ENCODE measurements around the gene KCNQ4. TPM values are rescaled to one million over a fixed set of nuclear protein-coding genes. Genes with fewer than 3 reads are reported as not detected.

Gene KCNQ4
- 0.20 and 0.27 TPM in 2 replicates for total RNA-seq

GRCh38 chr1:40783001-40783905 is at the start of gene KCNQ4:
Gene KCNQ4 (plus strand): TSS chr1:40783787. CDS start chr1:40784094, 307 bp downstream.
- H3K4me1 Mint-ChIP-seq: peaks cover 13% of the 10 kb centered on the region
- TF ChIP-seq, protein P1, sequence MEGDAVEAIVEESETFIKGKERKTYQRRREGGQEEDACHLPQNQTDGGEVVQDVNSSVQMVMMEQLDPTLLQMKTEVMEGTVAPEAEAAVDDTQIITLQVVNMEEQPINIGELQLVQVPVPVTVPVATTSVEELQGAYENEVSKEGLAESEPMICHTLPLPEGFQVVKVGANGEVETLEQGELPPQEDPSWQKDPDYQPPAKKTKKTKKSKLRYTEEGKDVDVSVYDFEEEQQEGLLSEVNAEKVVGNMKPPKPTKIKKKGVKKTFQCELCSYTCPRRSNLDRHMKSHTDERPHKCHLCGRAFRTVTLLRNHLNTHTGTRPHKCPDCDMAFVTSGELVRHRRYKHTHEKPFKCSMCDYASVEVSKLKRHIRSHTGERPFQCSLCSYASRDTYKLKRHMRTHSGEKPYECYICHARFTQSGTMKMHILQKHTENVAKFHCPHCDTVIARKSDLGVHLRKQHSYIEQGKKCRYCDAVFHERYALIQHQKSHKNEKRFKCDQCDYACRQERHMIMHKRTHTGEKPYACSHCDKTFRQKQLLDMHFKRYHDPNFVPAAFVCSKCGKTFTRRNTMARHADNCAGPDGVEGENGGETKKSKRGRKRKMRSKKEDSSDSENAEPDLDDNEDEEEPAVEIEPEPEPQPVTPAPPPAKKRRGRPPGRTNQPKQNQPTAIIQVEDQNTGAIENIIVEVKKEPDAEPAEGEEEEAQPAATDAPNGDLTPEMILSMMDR (IDR thresholded peaks at IDR 0.05): no peak

GRCh38 chr1:40734882-40735628 is 48.5 kb upstream of the KCNQ4 start:
- Mint-ChIP-seq H3K4me1 (peaks cover 45% of the 10 kb centered on the region), H3K27ac (peak overlapping the region; percentile 35), H3K36me3 (ENCODE audit: low read depth) (peaks cover 37% of the 10 kb centered on the region), H3K9me3 (no peaks in the 10 kb centered on the region), H3K27me3 (no peaks in the 10 kb centered on the region), H3K4me3 (no peak overlapping the region)
- ChIA-PET CTCF (no interaction called here), POLR2A (interaction anchor here (0.6 kb wide), 1 partner anchor 23 kb away, joined by 3 read pairs; no protein-coding TSS in a partner anchor)
- intact Hi-C loops (cut with micrococcal nuclease): no loop called here
- no peak for ATAC-seq (ENCODE audit: low read depth)
- no peak for DNase-seq
- TF ChIP-seq, protein P1 (IDR thresholded peaks at IDR 0.05): no peak

More at GRCh38 chr1:40783001-40783905, at the start of gene KCNQ4:
- peaks cover 6% of the 10 kb centered on the region for H3K36me3 Mint-ChIP-seq (ENCODE audit: low read depth)
- ATAC-seq (ENCODE audit: low read depth): peak; percentile 68
- H3K9me3 Mint-ChIP-seq: no peaks in the 10 kb centered on the region
- CTCF ChIA-PET: no interaction called here
- H3K27ac Mint-ChIP-seq: no peak within 1 kb of the TSS
- intact Hi-C loops (cut with micrococcal nuclease): no loop called here
- POLR2A ChIA-PET: no interaction called here
- no peak for DNase-seq
- peaks cover 31% of the 10 kb centered on the region for H3K27me3 Mint-ChIP-seq
- peak within 1 kb of the TSS; percentile 75 for H3K4me3 Mint-ChIP-seq

DNA sequence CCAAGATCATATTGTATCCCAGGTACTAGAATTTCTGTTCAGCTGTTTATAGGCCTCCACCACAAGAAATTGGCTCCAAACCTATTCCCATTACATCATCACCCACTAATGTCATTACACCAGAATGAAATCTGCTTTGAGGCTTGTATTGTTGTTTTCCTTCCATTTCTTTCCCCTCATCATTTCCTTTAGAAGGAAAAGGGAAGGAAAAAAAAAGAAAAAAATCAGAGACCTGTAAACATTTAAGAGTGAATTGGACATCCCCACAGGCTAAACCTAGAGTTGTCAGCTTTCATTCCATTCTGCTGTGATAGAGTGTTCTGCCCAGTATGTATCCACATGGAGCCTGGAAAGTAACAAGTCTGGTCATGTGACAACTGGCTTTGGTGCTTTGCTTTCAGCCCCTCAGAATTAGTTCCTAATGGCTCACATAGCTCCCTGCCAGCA is 47.5 kb upstream of the KCNQ4 start:
- ATAC-seq (ENCODE audit: low read depth) (no peak), DNase-seq (no peak)
- no peaks in the 10 kb centered on the region for H3K27me3 Mint-ChIP-seq
- intact Hi-C loops (cut with micrococcal nuclease): no loop called here
- no peaks in the 10 kb centered on the region for H3K9me3 Mint-ChIP-seq
- H3K27ac Mint-ChIP-seq: no peak overlapping the region
- CTCF ChIA-PET: interaction anchor here (1.1 kb wide), 1 partner anchor 13 kb away, joined by 3 read pairs; no protein-coding TSS in a partner anchor
- no peak overlapping the region for H3K4me3 Mint-ChIP-seq
- TF ChIP-seq, protein P1 (IDR thresholded peaks at IDR 0.05): no peak
- peaks cover 39% of the 10 kb centered on the region for H3K36me3 Mint-ChIP-seq (ENCODE audit: low read depth)
- POLR2A ChIA-PET: interaction anchor here (0.7 to 1.1 kb wide), 3 partner anchors 45 to 1087 kb away, joined by 3 read pairs; partner anchors contain the start of gene NFYC
- peaks cover 43% of the 10 kb centered on the region for H3K4me1 Mint-ChIP-seq

- intact Hi-C loops (cut with micrococcal nuclease): no loop called here
- TF ChIP-seq, protein P1 (IDR thresholded peaks at IDR 0.05): no peak
- Mint-ChIP-seq H3K36me3 (ENCODE audit: low read depth) (peaks cover 57% of the 10 kb centered on the region), H3K9me3 (no peaks in the 10 kb centered on the region), H3K27me3 (no peaks in the 10 kb centered on the region), H3K4me3 (no peak overlapping the region), H3K27ac (peak overlapping the region; percentile 22), H3K4me1 (peaks cover 50% of the 10 kb centered on the region)
- ATAC-seq (ENCODE audit: low read depth): no peak
- CTCF ChIA-PET: no interaction called here
- no peak for DNase-seq
- POLR2A ChIA-PET: no interaction called here
These were observed 44.8 kb upstream of the KCNQ4 start for GRCh38 chr1:40738831-40739230.
